NCI-H748 (cell line): ENCODE measurements around the gene CYTH1.

Experiments
- DNase-seq: peaks from one replicate; lab custom pipeline; 2025; ENCODE audit not compliant: unreplicated experiment; lab: John Stamatoyannopoulos, UW

The CYTH1 gene

DNA sequence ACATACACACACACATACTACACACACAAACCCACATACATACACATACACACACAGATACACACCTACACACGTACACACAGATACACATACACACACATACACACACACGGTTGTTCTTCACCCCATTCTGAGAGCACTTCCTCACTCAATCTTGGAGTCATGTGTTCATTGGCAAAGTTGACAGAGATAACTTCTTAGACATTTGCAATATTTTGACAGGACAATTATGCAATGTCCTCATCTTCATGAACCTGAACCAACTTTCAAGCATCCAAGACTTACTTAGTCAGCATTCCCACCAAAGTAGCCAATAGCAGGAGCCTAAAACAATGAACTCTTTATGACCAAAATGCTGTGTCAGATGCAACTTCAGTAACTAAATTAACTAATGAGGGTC, 127.7 kb downstream of the CYTH1 start:
- no peak for DNase-seq

DNA sequence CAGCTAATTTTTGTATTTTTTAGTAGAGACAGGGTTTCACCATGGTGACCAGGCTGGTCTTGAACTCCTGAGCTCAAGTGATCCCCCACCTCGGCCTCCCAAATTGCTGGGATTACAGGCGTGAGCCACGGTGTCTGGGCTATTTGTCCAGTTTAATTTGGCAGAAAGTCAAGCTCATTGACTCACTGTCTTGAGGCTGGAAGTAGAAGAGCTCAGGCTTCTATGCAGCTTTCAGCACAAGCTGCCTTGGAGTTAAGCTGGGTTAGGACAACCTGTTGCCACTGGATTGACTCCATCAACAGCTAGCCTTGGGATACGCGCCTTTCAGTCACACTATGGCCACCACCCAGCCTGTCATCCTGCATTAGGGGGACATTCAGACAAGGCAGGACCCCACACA, 128.7 kb downstream of the CYTH1 start:
- DNase-seq, result no peak

DNA sequence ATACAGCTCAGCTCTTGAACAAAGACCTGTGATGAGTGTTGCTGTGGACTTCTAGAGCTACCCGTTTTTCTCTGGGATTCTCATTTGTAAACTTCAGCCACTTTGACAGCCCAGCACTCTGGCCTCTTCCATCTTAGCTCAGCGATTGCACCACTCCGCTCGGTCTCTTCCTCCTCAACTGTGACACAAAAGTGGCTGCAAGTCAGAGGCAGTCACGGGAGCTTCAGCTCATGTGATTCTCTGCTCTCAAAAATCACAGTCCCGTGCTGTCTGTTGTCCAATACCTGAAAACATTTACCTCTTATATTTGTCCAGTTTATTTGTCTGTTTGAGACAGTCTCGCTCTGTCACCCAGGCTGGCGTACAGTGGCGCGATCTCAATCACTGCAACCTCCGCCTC, 129.2 kb downstream of the CYTH1 start:
- no peak for DNase-seq

DNA sequence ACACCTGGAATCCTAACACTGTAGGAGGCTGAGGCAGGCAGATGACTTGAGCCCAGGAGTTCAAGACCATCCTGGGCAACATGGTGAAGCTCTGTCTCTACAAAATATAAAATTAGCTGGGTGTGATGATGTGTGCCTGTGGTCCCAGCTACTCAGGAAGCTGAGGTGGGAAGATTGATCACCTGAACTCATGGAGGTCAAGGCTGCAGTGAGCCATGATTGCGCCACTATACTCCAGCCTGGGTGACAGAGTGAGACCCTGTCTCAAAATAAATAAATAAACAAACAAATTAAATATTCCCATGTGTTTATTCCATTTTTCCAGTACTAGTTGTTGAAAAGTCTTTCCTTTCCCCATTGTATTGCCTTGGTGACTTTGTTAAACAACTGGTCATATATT, 130.0 kb downstream of the CYTH1 start:
- no peak for DNase-seq

DNA sequence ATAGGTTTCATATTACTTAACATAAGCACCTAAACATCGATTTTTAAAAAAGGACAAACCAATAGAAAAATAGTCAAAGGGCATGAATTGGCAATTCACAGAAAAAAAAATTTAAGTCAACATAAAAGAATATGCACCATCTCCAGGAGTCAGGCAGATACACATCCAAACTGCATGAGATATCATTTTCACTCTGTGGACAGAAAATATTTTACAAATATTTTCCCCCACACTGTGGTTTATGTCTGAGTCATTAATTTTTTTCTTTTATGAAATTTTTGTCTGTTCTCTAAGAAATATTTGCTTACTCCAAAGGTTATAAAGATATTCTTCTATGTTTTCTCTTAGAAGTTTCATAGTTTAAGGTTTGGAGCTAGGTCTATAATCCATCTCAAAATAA, 130.5 kb downstream of the CYTH1 start:
- DNase-seq, result no peak

DNA sequence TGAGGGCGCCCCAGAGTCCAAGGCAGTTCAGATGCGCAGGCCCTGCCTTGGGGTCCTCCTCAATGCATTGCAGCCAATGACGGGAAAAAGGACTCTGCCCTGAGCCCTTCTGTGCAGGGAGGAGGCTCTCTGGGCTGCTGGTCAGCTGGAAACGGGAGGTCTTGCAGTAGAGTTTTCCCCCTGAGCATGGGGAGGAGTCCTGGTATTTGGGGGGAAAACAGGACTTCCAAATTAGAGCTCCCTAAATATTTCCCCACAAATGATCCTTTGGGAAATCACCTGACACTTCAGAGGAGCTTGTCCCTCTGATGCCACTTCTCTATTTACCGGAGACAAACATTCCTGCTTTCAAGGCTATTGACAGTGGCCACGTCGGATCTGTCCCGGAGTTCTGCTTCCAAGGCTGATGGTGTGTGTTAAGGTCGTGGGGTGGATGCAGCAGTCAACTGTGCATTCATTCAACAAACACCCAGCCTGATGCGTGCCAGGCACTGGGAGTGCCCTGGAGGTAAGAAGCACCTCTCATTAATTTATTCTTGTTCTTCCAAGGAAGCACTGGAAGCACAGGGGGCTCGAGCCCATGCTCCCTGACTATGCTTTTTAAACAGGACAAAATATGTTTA, 131.9 kb downstream of the CYTH1 start:
- DNase-seq, result no peak

DNA sequence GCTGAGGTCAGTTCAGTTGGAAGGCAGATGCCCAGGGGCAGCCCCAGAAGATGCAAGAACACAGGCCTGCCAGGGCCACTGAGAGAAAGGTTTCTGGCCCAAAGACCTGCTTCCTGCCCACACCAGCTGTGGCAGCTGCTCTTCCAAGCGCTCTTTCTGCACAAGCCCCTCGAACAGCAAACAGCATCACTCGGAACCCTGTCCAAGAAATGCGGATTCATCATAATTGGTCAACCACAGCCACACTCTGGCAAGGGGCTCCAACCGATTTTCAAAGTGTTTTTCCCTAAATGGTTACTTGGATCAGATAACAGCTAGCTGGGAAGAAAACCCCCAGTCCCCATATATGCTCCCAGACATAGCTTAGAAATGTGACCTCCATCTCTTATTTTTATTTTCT, 133.8 kb downstream of the CYTH1 start:
- no peak for DNase-seq

DNA sequence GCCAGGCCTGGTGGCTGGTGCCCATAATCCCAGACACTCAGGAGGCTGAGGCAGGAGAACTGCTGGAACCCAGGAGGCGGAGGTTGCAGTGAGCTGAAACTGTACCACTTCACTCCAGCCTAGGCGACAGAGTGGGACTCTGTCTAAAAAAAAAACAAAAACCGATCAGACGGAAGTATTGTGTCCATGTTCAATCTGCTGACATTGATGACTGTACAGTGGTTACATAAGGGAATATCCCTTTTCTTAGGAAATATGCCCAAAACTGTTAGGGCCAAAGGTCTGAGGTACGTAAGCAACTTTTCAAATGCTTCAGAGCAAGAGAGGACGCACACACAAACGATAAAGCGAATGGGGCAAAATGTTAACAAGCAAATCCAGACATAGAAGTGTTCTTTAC, 135.0 kb downstream of the CYTH1 start:
- no peak for DNase-seq

DNA sequence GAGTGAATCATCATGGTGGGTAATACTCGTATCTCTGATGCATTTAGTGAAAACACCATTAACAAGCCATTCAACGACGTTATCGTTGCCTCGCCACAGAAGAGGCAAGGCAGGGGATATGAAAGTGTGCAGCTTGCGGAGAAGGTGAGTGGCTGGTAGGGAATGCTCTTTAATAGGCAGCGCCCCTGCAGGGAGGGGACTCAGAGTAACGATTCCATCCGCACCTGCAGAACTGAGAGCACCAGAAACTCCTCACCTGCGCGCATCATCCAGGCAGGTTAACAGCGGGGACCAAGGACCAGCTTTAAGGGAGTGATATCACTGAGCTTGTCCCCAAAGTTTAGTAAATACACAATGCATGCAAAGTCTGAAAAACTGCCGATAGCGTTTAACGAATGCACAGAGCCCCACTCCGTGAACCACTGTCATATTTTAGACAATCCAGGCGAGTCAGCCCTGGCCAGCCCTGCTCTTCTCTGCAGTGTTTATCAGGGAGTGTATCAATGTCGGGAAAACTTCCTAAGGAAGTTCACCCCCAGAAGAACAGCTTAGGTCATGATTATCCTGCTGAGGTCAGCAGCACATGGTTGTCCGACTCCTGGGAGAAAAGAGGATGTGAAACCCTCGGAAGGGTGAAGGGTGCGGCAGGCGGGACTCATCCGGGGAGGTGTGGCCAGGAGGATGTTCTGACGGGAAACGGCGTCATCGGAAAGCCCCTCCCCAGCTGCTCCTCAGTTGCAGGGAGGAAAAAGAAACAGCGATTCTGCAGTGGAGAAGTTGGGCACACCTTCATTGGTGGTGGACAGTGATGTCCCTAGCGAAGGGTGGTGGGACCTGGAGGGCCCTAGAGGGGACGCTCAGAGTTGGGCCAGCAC, 136.4 kb downstream of the CYTH1 start:
- DNase-seq, result no peak

DNA sequence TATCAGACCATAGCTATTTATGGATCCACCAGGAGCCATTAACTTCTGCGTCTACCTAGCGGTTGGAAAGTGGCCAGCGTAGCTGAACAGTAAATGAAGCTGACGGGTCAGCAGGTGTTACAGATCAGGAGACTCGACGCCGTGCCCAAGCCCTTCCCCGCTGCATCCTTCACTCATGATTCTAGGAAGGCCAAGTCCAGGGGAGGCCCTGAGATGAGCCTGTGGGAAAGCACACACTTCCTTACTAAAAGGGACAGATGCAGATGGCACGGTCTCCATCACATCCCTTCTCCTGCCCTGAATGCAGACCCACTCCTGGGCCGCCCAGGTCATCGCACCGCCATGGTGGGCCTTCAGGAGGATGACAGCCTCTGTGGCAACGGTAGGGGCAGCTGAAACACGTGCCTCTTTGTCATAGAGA, 137.1 kb downstream of the CYTH1 start:
- no peak for DNase-seq

DNA sequence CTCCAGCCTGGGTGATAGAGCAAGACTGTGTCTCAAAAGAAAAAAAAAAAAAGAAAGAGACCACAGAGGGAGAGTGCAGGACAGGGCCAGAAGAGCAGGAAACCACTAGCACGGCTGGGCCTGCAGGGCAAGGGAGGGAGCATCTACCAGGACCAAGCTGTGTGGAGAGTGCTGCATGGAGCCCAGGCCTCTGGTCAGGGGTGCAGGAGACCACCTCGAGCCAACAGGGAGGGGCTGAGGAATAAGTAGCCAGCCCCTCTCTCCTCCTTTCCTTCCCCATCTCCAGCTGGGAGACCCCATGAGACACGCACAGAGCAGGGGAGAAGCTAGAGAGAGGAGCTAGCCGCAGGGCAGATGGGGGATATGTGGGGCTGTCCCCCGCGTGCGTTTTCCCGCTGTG, 137.8 kb downstream of the CYTH1 start:
- DNase-seq, result no peak

DNA sequence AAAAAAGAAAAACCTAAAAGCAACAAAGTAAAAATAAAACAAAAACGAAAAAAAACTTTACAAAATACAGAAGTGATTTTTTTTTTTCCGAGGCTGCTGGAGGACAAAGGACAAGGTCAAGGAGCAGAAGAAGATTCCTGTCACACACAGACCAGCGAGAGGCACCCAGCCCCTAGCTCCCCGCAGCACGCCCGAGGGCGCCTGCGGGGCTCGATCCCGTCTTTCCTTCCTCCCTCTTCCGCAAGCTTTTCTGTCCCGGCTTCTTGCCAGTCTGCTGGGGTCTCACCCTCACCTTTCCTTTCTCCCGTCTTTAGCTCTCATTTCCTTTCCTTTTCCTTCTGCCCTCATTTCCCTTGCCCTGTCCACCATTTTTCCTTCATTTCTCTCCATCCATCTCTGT, 138.7 kb downstream of the CYTH1 start:
- no peak for DNase-seq

DNA sequence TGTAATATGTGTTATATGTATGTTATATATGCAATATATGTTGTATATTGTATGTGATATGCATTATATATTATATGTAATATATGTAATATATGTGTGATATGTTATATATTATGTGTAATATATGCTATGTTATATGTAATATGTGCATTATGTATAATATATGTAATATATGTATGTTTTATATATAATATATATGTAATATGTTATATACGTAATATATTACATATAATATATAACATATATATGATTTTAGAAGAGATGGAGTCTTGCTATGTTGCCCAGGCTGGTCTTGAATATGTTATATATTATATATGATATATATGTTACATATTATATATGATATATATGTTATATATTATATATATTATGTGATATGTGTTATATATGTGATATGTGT, 139.4 kb downstream of the CYTH1 start:
- no peak for DNase-seq

DNA sequence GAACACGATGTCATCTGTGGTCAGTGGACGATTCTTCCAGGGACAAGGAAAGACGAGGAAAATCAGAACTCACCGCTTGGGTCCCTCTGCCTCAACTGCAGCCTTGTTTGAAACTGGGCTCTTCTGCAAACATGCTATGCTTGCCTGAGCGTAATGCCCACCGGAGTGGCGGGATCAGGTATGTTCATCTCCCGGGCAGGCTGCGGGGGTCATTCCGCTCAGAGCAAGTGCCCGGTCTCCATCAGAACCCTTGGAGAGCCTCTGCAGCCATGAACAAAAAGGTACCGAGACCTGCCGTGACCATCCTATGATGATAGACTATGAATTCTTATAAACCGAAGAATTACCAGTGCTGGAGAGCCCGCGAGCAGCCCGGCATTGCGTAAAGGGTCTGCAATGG, 140.4 kb downstream of the CYTH1 start:
- no peak for DNase-seq

DNA sequence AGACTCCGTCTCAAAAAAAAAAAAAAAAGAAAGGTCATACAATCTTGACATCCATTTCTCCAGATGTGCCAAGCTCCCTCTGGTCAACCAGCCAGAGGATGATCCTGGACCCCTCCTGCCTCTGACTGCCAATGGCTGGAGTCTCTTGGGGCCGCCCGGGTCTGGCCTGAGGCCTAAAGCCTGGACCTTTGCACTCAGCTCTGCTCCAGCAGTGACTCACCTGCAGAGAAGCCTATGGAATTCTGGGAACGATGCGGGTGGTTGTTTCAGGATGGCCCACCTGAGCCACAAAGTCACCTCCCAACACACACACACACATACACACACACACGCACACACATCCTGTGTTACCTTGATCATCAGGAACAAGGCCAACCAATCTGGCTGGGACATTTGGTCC, 140.8 kb downstream of the CYTH1 start:
- DNase-seq, result no peak

DNA sequence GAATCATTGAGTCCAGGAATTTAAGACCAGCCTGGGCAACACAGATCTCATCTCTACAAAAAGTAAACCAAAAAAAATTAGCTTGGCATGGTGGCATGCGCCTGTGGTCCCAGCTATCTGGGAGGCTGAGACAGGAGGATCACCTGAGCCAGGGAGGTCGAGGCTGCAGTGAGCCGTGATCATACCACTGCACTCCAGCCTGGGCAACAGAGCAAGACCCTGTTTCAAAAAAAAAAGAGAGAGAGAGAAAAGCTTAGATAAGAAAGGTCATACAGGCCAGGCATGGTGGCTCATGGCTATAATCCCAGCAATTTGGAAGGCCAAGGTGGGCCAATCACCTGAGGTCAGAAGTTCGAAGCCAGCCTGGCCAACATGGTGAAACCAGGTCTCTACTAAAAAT, 141.4 kb downstream of the CYTH1 start:
- DNase-seq, result no peak

DNA sequence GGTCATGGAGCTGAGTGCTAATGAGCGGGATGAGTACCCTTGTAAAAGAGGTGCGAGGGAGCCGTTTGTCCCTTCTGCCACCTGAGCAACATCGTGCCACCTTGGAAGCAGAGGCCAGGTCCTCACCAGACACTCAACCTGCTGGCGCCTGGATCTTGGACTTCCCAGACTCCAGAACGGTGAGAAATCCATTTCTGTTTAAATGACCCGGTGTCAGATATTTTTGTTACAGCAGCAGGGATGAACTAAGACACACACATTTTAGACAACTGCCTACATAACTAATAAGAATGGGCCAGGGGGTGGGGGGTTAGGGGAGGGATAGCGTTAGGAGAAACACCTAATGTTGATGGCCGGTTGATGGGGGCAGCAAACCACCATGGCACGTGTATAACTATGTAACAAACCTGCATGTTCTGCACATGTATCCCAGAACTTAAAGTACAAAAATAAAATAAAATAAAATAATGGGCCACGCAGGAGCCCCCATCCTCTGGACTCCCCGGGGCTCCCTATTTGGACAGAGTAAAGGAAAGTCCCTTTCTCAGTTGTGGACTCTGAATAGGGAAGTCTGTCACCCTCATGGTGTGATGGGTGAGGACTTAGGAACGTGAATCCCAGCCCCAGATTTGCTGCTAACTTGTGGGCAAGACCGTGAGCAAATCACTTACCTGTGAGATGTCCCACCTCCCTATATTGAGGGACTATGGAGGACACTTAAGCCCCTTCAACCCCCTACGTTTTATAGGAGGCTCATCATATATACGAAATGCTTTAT, 144.2 kb downstream of the CYTH1 start:
- no peak for DNase-seq

DNA sequence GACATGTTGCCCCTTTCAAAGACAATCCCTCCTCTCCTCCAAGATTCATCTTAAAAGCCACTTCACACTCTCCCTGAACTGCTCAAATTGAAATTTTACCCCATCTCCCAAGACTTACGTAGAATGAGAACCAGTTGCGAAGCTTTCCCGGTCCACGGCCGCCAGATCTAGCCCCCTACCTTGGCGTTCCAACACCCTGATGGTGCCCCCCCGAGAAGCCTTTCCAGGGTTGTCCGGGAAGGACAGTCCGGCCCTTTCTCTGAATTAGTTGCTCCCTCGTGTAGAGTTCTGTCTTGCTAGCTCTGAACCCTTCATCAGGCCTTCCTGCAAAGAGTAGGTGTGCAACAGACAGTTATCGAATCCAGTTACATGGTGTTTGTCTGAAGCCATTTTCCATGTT, 144.9 kb downstream of the CYTH1 start:
- no peak for DNase-seq

DNA sequence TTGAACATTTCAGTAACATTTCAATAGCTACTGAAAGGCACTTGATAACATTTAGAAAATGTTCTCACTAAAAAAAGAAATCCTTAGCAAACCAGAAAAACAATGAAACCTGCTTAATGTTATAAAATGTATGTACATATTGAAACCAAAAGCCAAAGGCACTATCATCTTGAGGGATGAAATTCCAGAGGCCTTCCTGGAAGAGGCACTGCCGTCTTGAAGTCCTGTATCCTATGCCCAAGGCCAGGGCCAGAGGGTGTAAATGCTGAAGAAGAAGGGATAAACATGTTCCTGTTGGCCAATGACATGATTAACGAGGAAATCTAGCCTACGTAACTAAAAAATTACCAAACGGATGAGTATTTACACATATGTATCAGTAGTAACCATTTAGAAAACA, 147.9 kb downstream of the CYTH1 start:
- no peak for DNase-seq

DNA sequence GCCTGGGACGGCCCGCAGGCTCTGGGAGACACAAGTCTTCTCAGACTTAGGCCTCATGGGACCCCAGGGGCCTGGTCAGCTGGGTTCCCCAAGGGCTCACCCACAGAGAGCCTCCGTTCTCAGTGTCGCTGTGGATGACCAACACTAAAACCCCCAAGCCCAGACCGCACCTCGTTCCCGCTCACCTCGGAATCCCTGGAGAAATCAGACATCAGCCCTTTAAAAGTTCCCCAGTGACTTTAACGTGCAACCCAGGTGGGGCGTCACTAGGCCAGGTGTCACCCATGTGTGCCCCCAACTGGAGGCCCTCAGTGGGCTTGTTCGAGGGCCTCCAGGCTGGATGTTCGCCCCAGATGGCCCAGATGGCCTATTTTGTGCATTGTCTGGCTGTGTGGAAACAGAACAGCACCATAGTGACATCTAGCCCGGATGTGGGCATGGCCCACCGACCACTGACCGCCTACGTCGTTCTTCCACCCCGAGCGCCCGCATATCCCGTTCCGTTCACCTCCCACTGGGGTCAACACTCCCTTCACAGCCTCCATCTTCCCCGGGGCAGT, 152.6 kb downstream of the CYTH1 start:
- no peak for DNase-seq

DNA sequence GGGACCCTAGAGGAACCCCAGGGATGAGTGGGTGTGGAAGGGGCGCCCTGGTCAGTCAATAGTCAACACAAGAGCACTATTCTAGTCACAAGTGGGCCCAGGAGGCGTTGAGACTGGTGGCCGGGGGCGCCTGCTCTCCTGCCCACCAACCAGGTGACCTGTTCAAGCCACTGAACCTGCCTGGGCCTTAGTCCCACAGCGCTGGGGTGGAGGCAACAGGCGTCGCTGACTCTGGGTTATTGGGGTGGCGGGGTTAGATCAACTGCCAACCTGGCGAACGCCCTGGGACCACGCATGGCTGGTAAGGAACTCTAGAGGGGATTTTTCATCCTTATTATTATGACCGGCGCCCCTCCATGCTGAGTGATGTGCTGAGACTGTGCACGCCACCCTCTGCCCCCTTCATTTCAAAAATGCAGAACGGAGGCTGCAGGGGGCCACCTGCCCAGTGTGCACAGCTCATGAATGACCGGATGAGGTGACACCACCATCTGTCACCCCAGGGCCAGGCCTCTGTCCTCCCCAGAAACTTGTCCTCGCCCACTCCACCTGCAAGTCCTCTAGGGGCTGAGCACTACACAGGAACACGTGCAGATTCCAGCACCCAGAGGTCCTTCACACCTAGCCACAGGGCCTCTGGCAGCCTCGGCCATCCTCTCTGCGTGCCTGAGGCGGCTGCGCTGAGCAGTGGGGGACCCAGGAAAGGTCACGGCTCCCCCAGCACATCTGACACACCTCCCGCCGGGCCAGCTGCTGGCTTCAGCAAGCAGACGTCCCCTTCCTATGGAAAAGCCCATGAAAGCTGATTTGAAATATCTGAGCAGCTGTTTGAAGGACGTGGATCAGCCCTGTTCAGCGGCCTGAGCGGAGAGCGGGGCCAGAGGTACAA, 153.3 kb downstream of the CYTH1 start:
- DNase-seq, result no peak
